ENCODE results near the gene LRP1B.

GRCh38 chr2:142144547-142144946 lies 13.7 kb upstream of the LRP1B start:
- TF ChIP-seq, protein P1, sequence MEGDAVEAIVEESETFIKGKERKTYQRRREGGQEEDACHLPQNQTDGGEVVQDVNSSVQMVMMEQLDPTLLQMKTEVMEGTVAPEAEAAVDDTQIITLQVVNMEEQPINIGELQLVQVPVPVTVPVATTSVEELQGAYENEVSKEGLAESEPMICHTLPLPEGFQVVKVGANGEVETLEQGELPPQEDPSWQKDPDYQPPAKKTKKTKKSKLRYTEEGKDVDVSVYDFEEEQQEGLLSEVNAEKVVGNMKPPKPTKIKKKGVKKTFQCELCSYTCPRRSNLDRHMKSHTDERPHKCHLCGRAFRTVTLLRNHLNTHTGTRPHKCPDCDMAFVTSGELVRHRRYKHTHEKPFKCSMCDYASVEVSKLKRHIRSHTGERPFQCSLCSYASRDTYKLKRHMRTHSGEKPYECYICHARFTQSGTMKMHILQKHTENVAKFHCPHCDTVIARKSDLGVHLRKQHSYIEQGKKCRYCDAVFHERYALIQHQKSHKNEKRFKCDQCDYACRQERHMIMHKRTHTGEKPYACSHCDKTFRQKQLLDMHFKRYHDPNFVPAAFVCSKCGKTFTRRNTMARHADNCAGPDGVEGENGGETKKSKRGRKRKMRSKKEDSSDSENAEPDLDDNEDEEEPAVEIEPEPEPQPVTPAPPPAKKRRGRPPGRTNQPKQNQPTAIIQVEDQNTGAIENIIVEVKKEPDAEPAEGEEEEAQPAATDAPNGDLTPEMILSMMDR (conservative IDR thresholded peaks at IDR 0.05 in 1 of 2, IDR thresholded peaks at IDR 0.05 in 1 of 2; ENCODE audit: extremely low read depth in 1 of 2, insufficient read depth in 1 of 2, low read depth in 1 of 2, low read length in 2 of 2), result no peak
- no peak for TF ChIP-seq EZH2 (IDR thresholded peaks at IDR 0.05; ENCODE audit: borderline replicate concordance, low read length)
